HG02938 (cell line): ENCODE data around the gene WFDC2.
A peak's percentile ranks its signal among the peaks of the same experiment; 100 is the strongest.

Experiments
- ATAC-seq: cut with Tn5 transposase; IDR thresholded peaks from one replicate; pipeline ENCODE4 v1.9.1; 2021; ENCODE audit warnings: mild to moderate bottlenecking, moderate library complexity; ENCODE audit not compliant: unreplicated experiment

WFDC2 gene

GRCh38 chr20:45469336-45470261 lies at the start of gene WFDC2:
WFDC2 (plus strand) TSS chr20:45469753; CDS start chr20:45469782, 29 bp downstream.
- no peak for ATAC-seq

DNA sequence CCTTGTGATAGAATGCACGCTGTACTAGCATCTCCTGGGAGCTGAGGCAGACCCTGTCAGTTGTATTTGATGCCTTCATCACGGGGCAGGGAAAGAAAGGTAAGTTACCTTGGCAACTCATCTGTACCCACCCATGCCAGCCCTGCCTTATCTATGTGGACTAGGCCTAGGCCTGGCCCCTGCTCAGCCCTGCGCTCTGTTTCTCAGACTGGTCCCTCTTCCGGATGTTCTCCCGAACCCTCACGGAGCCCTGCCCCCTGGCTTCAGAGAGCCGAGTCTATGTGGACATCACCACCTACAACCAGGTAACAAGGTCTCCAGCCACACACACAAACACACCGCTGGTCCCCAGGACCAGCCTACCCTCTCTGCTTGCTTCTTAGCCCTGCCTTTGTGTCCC lies 49.4 kb upstream of the WFDC2 start:
- no peak for ATAC-seq

GRCh38 chr20:45423700-45424099 lies 45.9 kb upstream of the WFDC2 start:
- no peak for ATAC-seq

- ATAC-seq: no peak
Measured at GRCh38 chr20:45425561-45425960, 44.0 kb upstream of the WFDC2 start.

- no peak for ATAC-seq
Measured at GRCh38 chr20:45426320-45427016, 43.1 kb upstream of the WFDC2 start.

- no peak for ATAC-seq
Measured at GRCh38 chr20:45427236-45428149, 42.1 kb upstream of the WFDC2 start.

DNA sequence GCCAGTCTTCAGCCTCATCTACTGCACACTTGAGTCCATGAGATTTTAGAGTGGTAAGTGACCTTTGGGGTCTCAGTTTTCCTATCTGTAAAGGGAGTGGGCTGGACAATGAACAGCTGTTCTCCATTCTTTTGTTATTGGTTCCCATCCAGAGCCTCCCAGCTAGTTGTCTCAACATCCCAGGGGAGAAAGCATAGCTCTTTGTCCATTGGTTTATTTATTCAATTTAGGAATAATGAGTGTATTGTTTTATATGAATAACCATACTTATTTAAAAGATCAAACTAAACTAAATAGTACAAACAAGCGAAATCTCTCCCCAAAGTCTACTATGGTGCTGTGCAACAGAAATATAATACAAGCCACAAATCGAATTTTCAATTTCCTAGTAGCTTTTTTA lies 39.9 kb upstream of the WFDC2 start:
- ATAC-seq: no peak

- ATAC-seq: no peak
Measured at GRCh38 chr20:45432294-45432693, 37.3 kb upstream of the WFDC2 start.

GRCh38 chr20:45433316-45433715 lies 36.2 kb upstream of the WFDC2 start:
- ATAC-seq: no peak

DNA sequence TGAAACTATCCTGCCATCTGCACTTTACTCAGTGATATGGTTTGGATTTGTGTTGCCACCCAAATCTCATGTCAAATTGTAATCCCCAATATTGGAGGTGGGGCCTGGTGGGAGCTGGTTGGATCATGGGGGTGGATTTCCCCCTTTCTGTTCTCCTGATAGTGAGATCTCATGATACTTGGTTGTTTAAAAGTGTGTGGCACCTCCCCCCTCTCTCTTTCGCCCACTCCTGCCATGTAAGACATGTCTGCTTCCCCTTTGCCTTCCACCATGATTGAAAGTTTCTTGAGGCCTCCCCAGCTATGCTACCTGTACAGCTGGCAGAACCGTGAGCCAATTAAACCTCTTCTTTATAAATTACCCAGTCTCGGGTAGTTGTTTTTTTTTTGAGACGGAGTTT lies 35.6 kb upstream of the WFDC2 start:
- no peak for ATAC-seq

DNA sequence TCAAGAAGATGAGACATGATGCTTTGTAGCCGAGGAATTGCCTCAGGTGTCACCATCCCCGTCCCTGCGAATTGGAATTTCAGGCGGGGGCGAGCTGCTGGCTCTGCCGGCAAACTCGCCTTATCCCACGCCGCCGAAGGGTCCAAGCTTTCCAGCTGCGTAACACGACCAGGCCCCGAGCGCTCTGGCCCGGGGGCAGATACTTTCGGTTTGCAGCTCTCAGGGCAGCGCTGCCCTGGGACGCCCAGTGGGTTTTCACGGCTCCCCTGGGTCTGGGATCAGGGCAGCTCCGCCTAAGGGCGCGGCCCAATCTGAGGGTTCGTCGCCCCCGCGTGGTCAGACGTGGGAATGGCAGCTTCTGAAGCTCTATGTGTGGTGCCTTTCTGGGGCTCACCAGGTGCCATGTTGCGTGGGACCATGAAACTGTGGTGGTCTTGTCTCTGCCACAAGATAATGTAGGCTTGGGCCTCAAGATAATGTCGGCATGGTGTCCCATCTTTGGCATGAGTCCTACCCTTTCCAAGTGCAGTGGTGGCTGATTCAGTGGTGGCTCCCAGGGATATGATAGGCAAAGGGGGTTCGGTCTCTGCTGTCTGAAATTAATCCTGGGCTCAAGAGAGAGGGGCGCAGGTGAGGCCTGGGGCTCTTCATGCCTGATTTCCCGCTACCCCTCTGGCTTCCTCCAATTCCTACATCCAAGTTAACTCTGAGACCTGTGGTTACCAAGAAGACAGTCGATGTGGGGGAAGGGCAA lies 32.6 kb upstream of the WFDC2 start:
- peak; percentile 67 for ATAC-seq

GRCh38 chr20:45440424-45440823 lies 29.1 kb upstream of the WFDC2 start:
- ATAC-seq: no peak

DNA sequence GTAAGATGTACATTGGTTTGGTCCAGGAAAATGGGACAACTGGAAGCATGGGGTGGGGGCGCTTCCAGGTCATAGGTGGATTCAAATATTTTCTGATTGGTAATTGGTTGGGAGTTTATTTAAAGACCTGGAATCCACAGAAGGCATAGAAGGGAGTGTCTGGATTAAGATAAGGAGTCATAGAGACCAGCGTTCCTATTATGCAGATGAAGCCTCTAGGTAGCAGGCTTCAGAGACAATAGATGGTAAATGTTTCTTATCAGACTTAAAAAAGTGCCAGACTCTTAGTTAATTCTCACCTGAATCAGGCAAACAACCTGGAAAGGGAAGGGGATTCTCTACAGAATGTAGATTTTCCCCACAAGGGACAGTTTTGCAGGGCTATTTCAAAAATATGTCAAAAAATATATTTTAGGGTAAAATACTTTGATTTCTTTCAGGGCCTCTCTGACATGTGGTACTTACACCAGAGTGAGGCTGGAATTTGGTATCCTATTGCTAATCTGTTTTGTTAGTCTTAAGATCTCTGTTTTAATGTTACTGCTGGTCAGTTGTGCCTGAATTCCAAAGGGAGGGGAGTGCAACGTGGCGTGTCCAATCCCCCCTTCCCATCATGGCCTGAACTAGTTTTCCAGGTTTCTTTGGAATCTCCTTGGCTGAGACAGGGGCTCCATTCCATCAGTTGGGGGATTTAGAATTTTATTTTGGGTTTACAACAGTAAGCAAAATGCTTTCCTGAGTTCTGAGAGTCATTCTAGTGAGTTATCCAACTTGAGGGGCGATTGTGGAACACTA lies 28.5 kb upstream of the WFDC2 start:
- ATAC-seq: no peak

- ATAC-seq: no peak
Measured at GRCh38 chr20:45441746-45442145, 27.8 kb upstream of the WFDC2 start.

DNA sequence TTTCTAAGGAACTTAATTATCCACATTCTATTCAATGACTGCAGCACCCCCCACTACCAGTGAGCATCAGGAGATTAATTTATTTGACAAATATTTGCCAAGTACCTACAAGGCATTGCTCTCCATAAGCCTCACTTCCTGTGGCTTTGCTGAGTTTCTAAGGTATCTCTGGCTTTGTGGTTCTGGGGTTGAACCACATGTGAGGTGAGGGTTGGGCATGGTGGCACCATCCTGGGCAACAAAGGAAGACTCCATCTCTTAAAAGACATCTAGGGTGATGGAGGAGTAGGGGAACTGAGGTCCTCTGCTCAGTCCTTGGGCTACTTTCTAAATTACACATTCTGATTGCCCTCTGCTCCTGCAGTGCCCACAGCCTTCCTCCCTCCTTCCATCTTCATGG lies 25.5 kb upstream of the WFDC2 start:
- no peak for ATAC-seq

- ATAC-seq: no peak
Measured at GRCh38 chr20:45445805-45446562, 23.6 kb upstream of the WFDC2 start.

GRCh38 chr20:45448270-45448669 lies 21.3 kb upstream of the WFDC2 start:
- ATAC-seq: no peak

- ATAC-seq: no peak
Measured at GRCh38 chr20:45449528-45449927, 20.0 kb upstream of the WFDC2 start.
